Vagina (tissue), 2 donors: ENCODE results near the gene EGF.

Experiments
- CTCF ChIP-seq, 3 experiments: fragments of 450-650 bp in 2 of 3; fragments of 200-600 bp in 1 of 3; sonication (generic) in 1 of 3; IDR thresholded peaks; one replicate each; pipeline ENCODE4 v1.5.1; 2017 to 2019; ENCODE audit warnings: antibody characterized with exemption in 3 of 3, mild to moderate bottlenecking in 2 of 3, moderate library complexity in 2 of 3
- POLR2AphosphoS5 ChIP-seq, 2 donors: sonication (generic); formaldehyde crosslinking; IDR thresholded peaks; one replicate each; pipeline ENCODE4 v1.9.0; 2017; ENCODE audit warnings: antibody characterized with exemption in 2 of 2, mild to moderate bottlenecking in 2 of 2, low read depth in 1 of 2; ENCODE audit not compliant: insufficient read depth in 1 of 2

- TF ChIP-seq CTCF (IDR thresholded peaks at IDR 0.05) (no peak), POLR2AphosphoS5 (IDR thresholded peaks at IDR 0.05; ENCODE audit: insufficient read depth in 1 of 2, low read depth in 1 of 2) (no peak)
Measured at GRCh38 chr4:109878355-109878754, 34.3 kb upstream of the EGF start.
